GM18505 (cell line): Measurements from ENCODE around the gene CCR3.
A peak's percentile ranks its signal among the peaks of the same experiment; 100 is the strongest.

Source experiments
- ATAC-seq: cut with Tn5 transposase; IDR thresholded peaks from one replicate; pipeline ENCODE4 v1.9.1; 2021; ENCODE audit not compliant: unreplicated experiment
- POLR2A ChIP-seq: IDR thresholded peaks from 4 replicates; pipeline ENCODE4 v1.6.1; 2011; ENCODE audit warnings: borderline replicate concordance; ENCODE audit not compliant: insufficient read depth, insufficient read length; ENCODE audit errors: extremely low read depth

CCR3 gene

DNA sequence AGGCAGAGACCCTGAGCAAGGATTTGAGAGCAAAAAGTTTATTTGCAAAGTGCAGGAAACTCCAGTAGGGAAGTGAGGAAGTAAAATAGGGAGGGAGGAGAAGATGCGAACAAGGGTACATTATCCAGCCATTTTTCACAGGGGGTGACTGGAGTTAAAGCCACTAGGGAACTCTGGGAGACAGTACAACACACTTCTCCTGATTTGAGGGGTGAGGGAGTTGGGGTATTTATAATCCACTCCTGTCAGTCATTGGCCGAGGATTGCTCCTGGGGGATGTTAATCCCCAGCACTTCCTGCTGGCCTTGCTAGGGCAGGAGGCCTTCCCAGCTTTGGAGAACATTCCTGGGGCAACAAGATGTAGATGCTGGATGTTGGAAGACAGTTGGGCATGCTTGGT, 28.2 kb downstream of the CCR3 start:
- no peak for TF ChIP-seq POLR2A
- no peak for ATAC-seq

DNA sequence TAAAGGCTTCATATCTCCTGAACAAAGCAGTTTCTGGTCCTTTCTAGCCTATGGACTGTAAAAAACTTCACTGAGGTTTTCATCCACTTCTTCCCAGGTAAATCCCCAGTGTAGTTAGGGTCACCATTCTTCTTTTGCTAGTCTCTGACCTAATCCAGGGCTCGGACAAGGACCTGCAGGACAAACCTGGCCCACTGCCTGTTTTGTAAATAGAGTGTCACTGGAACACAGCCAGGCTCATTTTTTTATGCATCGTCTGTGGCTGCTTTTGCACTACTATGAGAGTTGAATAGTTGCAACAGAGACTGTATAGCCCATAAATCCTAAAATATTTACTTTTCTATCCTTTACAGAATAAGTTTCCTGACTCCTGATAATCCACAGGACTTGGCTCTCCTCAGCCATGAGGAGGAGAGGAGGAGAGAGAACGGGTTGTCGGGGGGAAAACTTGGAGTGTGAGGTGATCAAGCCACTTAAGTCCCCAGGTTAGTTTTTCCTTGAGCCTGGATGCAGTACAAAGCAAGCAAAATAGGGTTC, 29.0 kb downstream of the CCR3 start:
- ATAC-seq: no peak
- no peak for TF ChIP-seq POLR2A

DNA sequence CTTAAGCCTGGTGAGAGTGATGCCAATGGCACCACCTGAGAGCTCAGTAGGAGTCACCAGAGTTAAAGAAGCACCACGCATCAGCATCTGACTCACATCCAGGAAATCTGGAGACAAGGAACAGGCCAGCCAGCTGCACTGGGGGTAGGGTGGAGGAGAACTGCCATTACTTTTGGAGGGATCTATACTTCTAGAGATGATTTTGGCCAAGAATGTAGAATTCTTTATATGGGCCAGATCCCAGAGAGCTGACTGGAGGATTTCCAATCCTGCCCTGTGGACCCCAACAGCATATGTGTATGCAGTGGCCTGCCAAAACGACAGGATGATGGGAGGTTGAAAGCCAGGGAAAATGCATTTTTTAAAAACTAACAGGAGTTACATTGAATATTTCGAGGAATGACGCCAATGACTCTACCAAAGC, 29.8 kb downstream of the CCR3 start:
- TF ChIP-seq POLR2A: no peak
- no peak for ATAC-seq

DNA sequence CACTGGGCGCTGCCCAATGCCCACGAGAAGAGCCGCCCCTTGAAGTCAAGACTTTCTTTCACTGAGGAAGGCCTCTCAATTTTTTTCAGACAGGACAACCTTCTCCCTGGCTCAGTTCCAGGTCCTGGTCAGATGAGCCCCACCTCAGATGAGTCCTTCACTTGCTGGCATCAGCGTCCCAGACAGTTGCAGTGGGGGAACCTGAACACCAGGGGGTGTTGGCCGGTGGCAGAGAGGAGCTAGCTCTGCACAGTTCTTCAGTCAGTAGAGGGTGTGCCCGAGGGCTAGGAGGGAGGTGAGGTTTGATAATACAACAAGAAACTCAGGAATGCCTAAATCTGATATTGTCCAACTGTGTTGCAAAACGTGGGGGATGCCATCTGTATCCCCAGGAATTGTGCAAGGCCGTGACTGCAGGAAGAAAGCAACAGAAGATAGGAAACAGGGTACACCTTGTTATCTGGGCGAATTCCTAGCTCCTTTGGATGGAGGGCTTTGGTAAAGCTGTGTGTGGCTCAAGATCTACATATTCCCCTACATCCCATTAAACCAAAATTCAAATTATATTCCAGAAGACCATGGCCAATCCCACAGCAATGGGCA, 34.3 kb downstream of the CCR3 start:
- peak; percentile 59 for ATAC-seq
- TF ChIP-seq POLR2A: no peak

DNA sequence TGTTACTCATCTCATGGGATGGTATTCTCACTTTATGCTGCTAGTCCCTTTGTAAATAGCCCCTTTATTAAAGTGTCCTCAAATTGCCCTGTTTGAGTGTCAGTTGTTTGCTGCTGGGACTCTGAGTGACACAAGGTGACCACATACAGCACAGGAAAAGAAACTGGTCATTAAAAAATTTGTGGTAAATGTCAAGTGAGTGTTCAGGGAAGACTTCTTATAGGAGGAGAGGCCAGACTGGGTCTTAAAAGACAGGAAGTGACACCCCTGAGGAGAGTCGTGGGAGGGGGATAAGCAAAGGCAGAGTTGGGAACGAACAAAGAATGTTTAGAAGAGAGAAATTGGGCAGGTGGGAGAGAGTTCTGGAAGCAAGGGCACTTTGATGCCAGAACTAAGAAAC, 35.2 kb downstream of the CCR3 start:
- ATAC-seq: no peak
- TF ChIP-seq POLR2A: no peak

DNA sequence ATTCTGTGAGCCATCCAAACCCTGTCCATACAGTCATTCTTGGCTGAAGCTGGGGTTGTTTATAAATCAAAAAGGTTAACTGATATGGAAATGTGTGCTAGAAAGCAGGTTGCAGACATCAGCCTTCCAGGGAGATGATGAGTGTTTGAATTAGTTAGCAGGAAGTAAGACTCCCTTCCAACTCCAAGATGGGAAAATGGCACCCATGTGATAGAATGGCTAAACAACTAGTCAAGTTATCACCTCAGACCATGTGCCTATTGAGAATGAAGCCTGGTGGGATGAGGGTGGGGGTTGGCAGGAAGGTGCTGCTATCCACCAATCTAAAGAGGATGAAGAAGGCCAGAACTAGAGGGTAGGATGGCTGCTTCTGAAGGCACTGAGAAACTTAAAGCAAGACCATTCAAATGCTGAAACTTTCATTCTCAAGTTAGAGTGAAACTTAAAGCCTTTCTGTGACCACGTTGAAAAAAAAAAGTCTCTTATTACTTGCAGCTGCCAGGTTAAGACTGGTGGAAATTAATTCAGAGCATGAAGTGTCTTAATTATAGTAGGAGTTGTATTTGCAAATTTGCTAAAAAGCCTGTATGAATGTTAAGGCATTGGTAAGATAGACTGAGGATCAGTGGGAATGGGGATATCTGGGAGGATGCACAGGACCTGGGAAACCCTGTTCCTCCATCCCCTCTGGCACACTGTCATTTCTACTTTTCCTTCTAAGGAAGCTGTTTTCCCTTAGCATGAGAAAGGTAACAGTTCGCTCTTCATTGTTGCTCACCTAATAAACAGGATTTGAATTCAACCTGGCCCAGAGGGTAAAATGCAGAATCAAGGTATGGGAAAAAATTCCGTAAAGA, 36.8 kb downstream of the CCR3 start:
- no peak for ATAC-seq
- no peak for TF ChIP-seq POLR2A

DNA sequence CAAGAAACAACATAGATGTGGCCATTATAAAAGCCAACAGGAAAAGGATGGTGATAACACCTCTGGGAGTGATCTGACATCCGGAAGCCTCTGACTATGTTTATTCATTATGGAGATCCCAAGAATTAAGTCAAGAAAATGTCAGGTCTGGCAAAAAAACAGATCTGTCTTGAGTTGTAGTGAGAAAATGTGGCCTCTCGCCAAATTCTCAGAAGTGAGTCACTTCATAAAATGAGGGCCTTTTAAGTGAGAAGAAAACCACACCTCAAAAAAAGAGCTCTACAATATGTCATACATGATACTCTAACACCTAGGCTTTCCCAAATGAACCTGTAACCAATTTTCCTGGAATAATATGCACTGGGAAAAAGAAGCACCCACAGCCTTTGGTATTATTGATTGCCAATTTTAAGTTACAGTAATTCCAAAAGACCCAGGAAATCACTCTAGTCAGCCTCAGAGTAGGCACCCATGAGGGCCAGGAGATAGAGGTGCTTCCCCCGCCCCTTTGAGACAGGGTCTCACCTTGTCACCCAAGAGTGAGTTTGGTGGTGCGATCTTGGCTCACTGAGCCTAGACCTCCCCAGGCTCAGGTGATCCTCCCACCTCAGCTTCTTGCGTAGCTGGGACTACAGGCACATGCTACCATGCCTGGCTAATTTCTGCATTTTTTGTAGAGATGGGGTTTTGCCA, 38.0 kb downstream of the CCR3 start:
- ATAC-seq: no peak
- TF ChIP-seq POLR2A: no peak

DNA sequence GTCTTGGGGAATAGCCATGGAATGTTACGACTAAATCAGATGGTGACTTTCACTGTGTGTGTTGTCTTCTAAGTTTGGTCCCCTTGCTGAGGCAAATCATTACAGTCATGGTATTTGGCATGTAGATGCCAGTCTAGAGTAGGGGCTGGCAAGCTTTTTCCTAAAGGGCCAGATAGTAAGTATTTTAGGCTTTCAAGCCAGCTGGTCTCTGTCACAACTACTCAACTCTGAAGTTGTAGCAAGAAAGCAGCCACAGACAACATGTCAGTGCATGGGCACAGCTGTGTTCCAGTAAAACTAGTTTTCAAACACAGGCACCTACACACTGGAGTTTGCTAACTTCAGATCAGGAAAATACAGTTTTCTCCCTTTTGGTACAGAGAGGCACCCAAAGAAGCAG, 39.3 kb downstream of the CCR3 start:
- ATAC-seq: no peak
- TF ChIP-seq POLR2A: no peak

DNA sequence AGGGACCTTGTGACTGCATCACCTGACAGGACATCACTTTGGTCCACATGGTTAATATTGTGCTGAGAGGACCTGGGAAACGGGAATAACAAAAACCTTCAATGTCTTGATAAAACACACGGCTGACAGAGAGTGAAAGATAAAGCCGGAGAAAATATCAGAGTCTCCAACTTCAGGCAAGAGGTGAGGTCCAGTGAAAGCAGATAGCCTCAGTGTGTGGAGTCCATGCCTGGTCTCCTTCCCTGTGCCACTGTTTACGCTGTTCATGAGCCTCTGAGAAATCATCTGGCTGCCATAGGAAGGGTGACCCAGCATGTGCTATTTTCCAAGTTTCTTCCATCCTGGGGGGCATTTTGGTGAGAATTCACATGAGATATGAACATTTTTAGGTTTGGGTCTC, 39.8 kb downstream of the CCR3 start:
- ATAC-seq: no peak
- no peak for TF ChIP-seq POLR2A

DNA sequence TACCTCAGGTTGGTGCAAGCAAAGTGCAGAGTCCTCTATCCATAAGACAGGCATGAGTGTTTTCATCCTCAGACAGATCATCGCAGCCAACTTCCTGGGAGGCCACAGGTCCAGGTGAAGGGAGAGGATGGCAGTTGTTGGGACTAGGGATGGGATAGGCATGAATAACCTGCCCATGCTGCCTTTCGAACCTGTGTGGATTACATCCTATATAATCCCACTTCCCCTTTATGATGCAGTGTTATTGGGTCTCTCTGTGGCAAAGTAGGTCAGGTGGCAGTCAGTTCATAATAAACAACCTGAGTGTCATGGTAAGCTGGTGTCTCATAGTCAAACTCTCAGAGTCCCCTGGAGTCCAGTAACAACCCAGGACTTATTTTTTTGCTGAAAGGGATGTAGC, 40.4 kb downstream of the CCR3 start:
- ATAC-seq: no peak
- no peak for TF ChIP-seq POLR2A

DNA sequence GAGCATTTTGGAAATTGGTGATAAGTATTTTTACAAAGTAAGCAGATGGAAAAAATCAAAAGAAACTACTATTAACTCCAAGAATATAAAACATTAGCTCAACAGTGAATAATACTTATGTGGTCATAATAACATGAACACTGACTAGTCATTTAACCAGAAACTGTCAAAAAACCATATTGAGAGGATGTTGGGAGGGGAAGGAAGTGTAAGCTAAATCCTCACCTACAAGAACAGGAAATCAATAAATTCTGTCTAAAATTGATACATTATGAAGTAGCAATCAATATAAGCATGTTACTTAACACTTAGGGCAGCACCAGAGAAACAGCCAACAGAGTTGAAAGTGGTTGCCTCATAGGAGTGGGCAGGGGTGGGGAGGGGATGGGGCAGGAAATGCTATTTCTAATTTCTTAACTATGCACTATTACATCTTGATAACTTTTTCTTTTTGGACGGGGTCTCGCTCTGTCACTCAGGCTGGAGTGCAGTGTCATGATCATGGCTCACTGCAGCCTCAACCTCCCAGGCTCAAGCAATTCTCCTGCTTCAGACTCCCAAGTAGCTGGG, 41.7 kb downstream of the CCR3 start:
- ATAC-seq: no peak

DNA sequence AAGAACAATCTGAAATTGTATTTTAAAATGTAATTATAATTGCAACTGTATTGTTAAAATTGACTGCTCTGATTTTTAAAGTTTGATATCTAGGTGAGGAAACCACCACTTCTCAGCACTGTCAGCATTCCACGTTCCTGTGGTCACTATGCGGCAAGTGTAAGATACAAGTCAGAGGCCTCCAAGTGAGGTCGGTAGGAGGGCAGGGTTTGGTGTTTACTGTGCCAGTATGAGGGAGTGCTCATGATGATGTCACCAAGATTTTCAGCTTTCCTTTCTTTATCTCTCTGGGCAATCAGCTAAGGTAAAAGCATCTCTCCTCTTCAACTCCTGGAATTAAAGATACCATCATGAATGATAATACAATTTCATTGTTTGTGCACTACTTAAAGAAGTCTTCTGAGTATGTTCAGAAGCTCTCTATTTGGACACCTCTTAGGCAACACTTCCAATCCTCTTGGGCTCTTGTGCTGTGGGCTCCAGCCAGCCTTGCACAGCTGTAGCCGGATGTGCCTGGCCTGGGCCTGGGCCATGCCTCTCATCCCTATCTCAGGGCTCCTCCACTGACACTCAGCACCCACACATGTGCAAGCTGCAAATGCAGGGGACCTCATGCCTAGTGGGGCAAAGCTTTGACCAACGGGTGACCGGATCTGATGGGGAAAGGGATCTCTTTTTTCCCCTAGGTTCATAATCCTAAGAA, 42.9 kb downstream of the CCR3 start:
- ATAC-seq: no peak
- TF ChIP-seq POLR2A: no peak

More for the DNA sequence above, 41.7 kb downstream of the CCR3 start:
- TF ChIP-seq POLR2A: no peak

DNA sequence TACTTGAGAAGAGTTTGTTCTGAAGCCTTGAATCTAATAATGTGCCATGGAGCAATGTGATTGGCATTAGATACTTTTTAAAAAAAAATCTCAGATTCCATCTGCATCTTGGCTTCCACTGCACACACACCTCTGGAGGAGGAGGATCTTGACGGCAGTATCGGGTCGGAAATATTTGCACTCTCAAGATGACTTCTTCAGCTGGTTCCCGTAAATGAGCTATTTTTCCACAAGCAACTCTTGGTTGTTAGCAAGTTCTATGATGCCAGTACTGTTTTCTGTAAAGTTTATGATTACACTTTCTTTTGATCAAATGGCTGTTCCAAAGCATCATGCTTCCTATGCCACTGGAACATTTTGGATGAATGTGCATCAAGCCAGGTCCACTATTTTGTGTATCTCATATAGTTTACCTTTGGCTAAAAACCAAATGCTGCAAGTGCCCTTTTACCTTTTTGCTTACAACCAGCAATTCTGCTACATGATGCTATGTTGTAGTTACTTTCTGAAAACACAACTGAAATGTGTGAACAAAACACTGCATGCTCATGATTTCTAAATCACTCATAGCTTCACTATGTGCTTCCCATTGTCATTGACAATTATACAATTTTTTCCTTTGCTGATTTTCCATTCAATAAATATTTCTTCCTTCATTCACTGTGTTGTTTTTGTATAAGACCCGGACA, 43.8 kb downstream of the CCR3 start:
- no peak for ATAC-seq
- TF ChIP-seq POLR2A: no peak

DNA sequence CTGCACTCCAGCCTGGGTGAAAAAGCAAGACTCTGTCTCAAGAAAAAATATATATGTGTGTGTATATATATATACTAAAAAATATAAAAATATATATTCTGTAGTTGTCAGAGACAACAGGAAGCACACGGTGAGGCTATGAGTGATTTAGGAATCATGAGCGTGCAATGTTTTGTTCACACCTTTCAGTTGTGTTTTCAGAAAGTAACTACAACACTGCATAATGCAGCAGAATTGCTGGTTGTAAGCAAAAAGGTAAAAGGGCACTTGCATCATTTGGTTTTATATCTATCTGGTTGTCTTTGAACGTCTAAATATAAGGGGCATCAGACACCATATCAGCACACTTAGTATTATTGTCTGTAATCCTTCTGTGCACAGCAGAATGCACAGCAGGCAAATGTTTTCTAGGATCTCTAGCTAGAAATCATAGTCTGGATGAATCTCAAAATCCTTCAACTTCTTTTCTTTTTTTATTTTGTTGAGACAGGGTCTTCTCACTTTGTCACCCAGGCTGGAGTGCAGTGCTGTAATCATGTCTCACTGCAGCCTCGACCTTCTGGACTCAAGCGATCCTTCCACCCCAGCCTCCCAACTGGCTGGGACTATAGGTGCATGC, 44.8 kb downstream of the CCR3 start:
- no peak for TF ChIP-seq POLR2A
- no peak for ATAC-seq
